ENCODE data around the gene ERF. TPM values are rescaled to one million over a fixed set of nuclear protein-coding genes. Genes with fewer than 3 reads are reported as not detected.
"Not testable (repeated sequence)": the region's sequence is repeated elsewhere in the genome, so short reads cannot be mapped to it uniquely, and the experiment has no call there.

ERF gene
- total RNA-seq, 1 experiment from 2014 or later: 73.0 TPM

- DNase-seq: no peak
- Histone ChIP-seq H3K27me3 (ENCODE audit: control insufficient read depth, insufficient read depth, low read length) (no peaks in the 10 kb centered on the region), H3K4me3 (ENCODE audit: insufficient read depth, low read depth, low read length) (no peak overlapping the region)
These were observed 19.2 kb upstream of the ERF start for GRCh38 chr19:42274065-42274682.

GRCh38 chr19:42273407-42274064 lies 18.6 kb upstream of the ERF start:
- no peaks in the 10 kb centered on the region; the same call in none of the 2 replicates for H3K36me3 ChIP-seq (replicated peaks; ENCODE audit: control insufficient read depth, insufficient read depth, low read length)
- no peak overlapping the region for H3K4me3 ChIP-seq (ENCODE audit: insufficient read depth, low read depth, low read length)
- H3K27me3 ChIP-seq (ENCODE audit: control insufficient read depth, insufficient read depth, low read length): no peaks in the 10 kb centered on the region
- DNase-seq: no peak

More at GRCh38 chr19:42274065-42274682, 19.2 kb upstream of the ERF start:
- H3K36me3 ChIP-seq (replicated peaks; ENCODE audit: control insufficient read depth, insufficient read depth, low read length): no peaks in the 10 kb centered on the region; the same call in none of the 2 replicates

GRCh38 chr19:42272989-42273406 lies 18.1 kb upstream of the ERF start:
- no peak for DNase-seq
- H3K4me3 ChIP-seq (ENCODE audit: insufficient read depth, low read depth, low read length): no peak overlapping the region
- no peaks in the 10 kb centered on the region for H3K27me3 ChIP-seq (ENCODE audit: control insufficient read depth, insufficient read depth, low read length)
- no peaks in the 10 kb centered on the region; the same call in none of the 2 replicates for H3K36me3 ChIP-seq (replicated peaks; ENCODE audit: control insufficient read depth, insufficient read depth, low read length)

GRCh38 chr19:42272535-42272897 lies 17.6 kb upstream of the ERF start:
- no peak overlapping the region for H3K4me3 ChIP-seq (ENCODE audit: insufficient read depth, low read depth, low read length)
- no peaks in the 10 kb centered on the region for H3K27me3 ChIP-seq (ENCODE audit: control insufficient read depth, insufficient read depth, low read length)
- no peaks in the 10 kb centered on the region; the same call in none of the 2 replicates for H3K36me3 ChIP-seq (replicated peaks; ENCODE audit: control insufficient read depth, insufficient read depth, low read length)
- DNase-seq: no peak

GRCh38 chr19:42271861-42272534 lies 17.1 kb upstream of the ERF start:
- H3K36me3 ChIP-seq (replicated peaks; ENCODE audit: control insufficient read depth, insufficient read depth, low read length): no peaks in the 10 kb centered on the region; the same call in none of the 2 replicates
- H3K27me3 ChIP-seq (ENCODE audit: control insufficient read depth, insufficient read depth, low read length): no peaks in the 10 kb centered on the region
- no peak for DNase-seq
- H3K4me3 ChIP-seq (ENCODE audit: insufficient read depth, low read depth, low read length): no peak overlapping the region

GRCh38 chr19:42271045-42271419 lies 16.1 kb upstream of the ERF start:
- Histone ChIP-seq H3K36me3 (replicated peaks; ENCODE audit: control insufficient read depth, insufficient read depth, low read length) (no peaks in the 10 kb centered on the region; the same call in 1 of the 2 replicates), H3K27me3 (ENCODE audit: control insufficient read depth, insufficient read depth, low read length) (no peaks in the 10 kb centered on the region), H3K4me3 (ENCODE audit: insufficient read depth, low read depth, low read length) (no peak overlapping the region)
- DNase-seq: no peak

GRCh38 chr19:42270346-42271044 lies 15.6 kb upstream of the ERF start:
- Histone ChIP-seq H3K27me3 (ENCODE audit: control insufficient read depth, insufficient read depth, low read length) (no peaks in the 10 kb centered on the region), H3K36me3 (replicated peaks; ENCODE audit: control insufficient read depth, insufficient read depth, low read length) (no peaks in the 10 kb centered on the region; the same call in 1 of the 2 replicates), H3K4me3 (ENCODE audit: insufficient read depth, low read depth, low read length) (no peak overlapping the region)
- no peak for DNase-seq

GRCh38 chr19:42269478-42270345 lies 14.8 kb upstream of the ERF start:
- Histone ChIP-seq H3K27me3 (ENCODE audit: control insufficient read depth, insufficient read depth, low read length) (no peaks in the 10 kb centered on the region), H3K36me3 (replicated peaks; ENCODE audit: control insufficient read depth, insufficient read depth, low read length) (no peaks in the 10 kb centered on the region; the same call in 1 of the 2 replicates)
- no peak for DNase-seq

GRCh38 chr19:42268704-42269477 lies 14.0 kb upstream of the ERF start, which contains the start of gene CIC:
CIC (plus strand) TSS chr19:42269252; CDS start chr19:42271784, 2,532 bp downstream.
- Histone ChIP-seq H3K36me3 (replicated peaks; ENCODE audit: control insufficient read depth, insufficient read depth, low read length) (no peaks in the 10 kb centered on the region; the same call in 1 of the 2 replicates), H3K27me3 (ENCODE audit: control insufficient read depth, insufficient read depth, low read length) (no peaks in the 10 kb centered on the region), H3K4me3 (ENCODE audit: insufficient read depth, low read depth, low read length) (peak within 1 kb of the TSS; percentile 66)
- peak; percentile 99 for DNase-seq

More at GRCh38 chr19:42269478-42270345, 14.8 kb upstream of the ERF start:
- peak overlapping the region; percentile 33; the same call in 1 of the 2 replicates for H3K4me3 ChIP-seq (ENCODE audit: insufficient read depth, low read depth, low read length)

- H3K36me3 ChIP-seq (replicated peaks; ENCODE audit: control insufficient read depth, insufficient read depth, low read length): no peaks in the 10 kb centered on the region
- DNase-seq: peak; percentile 97
- no peaks in the 10 kb centered on the region for H3K27me3 ChIP-seq (ENCODE audit: control insufficient read depth, insufficient read depth, low read length)
- peak overlapping the region; percentile 66 for H3K4me3 ChIP-seq (ENCODE audit: insufficient read depth, low read depth, low read length)
These were observed 13.3 kb upstream of the ERF start for GRCh38 chr19:42268142-42268703.

GRCh38 chr19:42267644-42268141 lies 12.8 kb upstream of the ERF start:
- Histone ChIP-seq H3K4me3 (ENCODE audit: insufficient read depth, low read depth, low read length) (peak overlapping the region; percentile 57), H3K27me3 (ENCODE audit: control insufficient read depth, insufficient read depth, low read length) (no peaks in the 10 kb centered on the region), H3K36me3 (replicated peaks; ENCODE audit: control insufficient read depth, insufficient read depth, low read length) (no peaks in the 10 kb centered on the region)
- DNase-seq: no peak

- not testable (repeated sequence) for DNase-seq; H3K4me3 ChIP-seq (ENCODE audit: insufficient read depth, low read depth, low read length); H3K27me3 ChIP-seq (ENCODE audit: control insufficient read depth, insufficient read depth, low read length); H3K36me3 ChIP-seq (replicated peaks; ENCODE audit: control insufficient read depth, insufficient read depth, low read length)
These were observed 12.1 kb upstream of the ERF start for GRCh38 chr19:42266928-42267603.
